ENCODE measurements around the gene RS1. TPM values are rescaled to one million over a fixed set of nuclear protein-coding genes. Genes with fewer than 3 reads are reported as not detected.

RS1 gene
- total and polyA plus RNA-seq, 9 of the 15 experiments (the other 6 are each of a cell fraction or from before 2014, with no cell fraction given), result not detected

DNA sequence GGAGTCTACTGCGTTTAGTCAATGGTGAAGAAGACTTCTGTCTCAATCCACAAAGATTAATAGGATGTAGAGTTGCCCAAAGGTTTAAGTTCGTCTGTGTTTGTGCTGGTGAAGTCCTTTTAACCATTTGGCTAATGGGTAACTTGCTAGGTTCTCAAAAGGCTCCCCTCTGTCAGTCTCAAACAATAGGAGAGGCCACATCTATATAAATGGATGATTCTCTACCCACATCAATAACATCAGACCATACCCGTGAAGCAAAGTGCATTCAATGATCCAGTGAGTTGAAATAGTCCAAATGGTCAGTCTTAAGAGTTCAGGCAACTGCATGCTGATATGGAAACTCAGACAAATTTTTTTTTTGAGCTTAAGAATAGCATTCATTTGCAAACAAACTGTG, 28.1 kb downstream of the RS1 start (continued):
- no peak for TF ChIP-seq PCBP1 (IDR thresholded peaks at IDR 0.05; ENCODE audit: low read depth, low read length, poor library complexity, severe bottlenecking)
- TF ChIP-seq, protein P1, sequence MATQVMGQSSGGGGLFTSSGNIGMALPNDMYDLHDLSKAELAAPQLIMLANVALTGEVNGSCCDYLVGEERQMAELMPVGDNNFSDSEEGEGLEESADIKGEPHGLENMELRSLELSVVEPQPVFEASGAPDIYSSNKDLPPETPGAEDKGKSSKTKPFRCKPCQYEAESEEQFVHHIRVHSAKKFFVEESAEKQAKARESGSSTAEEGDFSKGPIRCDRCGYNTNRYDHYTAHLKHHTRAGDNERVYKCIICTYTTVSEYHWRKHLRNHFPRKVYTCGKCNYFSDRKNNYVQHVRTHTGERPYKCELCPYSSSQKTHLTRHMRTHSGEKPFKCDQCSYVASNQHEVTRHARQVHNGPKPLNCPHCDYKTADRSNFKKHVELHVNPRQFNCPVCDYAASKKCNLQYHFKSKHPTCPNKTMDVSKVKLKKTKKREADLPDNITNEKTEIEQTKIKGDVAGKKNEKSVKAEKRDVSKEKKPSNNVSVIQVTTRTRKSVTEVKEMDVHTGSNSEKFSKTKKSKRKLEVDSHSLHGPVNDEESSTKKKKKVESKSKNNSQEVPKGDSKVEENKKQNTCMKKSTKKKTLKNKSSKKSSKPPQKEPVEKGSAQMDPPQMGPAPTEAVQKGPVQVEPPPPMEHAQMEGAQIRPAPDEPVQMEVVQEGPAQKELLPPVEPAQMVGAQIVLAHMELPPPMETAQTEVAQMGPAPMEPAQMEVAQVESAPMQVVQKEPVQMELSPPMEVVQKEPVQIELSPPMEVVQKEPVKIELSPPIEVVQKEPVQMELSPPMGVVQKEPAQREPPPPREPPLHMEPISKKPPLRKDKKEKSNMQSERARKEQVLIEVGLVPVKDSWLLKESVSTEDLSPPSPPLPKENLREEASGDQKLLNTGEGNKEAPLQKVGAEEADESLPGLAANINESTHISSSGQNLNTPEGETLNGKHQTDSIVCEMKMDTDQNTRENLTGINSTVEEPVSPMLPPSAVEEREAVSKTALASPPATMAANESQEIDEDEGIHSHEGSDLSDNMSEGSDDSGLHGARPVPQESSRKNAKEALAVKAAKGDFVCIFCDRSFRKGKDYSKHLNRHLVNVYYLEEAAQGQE (IDR thresholded peaks at IDR 0.05; ENCODE audit: borderline replicate concordance), result no peak
- TF ChIP-seq, protein P1 (CRISPR knock-in tag; IDR thresholded peaks at IDR 0.05; ENCODE audit: low read depth), result no peak
- TF ChIP-seq, protein P2, sequence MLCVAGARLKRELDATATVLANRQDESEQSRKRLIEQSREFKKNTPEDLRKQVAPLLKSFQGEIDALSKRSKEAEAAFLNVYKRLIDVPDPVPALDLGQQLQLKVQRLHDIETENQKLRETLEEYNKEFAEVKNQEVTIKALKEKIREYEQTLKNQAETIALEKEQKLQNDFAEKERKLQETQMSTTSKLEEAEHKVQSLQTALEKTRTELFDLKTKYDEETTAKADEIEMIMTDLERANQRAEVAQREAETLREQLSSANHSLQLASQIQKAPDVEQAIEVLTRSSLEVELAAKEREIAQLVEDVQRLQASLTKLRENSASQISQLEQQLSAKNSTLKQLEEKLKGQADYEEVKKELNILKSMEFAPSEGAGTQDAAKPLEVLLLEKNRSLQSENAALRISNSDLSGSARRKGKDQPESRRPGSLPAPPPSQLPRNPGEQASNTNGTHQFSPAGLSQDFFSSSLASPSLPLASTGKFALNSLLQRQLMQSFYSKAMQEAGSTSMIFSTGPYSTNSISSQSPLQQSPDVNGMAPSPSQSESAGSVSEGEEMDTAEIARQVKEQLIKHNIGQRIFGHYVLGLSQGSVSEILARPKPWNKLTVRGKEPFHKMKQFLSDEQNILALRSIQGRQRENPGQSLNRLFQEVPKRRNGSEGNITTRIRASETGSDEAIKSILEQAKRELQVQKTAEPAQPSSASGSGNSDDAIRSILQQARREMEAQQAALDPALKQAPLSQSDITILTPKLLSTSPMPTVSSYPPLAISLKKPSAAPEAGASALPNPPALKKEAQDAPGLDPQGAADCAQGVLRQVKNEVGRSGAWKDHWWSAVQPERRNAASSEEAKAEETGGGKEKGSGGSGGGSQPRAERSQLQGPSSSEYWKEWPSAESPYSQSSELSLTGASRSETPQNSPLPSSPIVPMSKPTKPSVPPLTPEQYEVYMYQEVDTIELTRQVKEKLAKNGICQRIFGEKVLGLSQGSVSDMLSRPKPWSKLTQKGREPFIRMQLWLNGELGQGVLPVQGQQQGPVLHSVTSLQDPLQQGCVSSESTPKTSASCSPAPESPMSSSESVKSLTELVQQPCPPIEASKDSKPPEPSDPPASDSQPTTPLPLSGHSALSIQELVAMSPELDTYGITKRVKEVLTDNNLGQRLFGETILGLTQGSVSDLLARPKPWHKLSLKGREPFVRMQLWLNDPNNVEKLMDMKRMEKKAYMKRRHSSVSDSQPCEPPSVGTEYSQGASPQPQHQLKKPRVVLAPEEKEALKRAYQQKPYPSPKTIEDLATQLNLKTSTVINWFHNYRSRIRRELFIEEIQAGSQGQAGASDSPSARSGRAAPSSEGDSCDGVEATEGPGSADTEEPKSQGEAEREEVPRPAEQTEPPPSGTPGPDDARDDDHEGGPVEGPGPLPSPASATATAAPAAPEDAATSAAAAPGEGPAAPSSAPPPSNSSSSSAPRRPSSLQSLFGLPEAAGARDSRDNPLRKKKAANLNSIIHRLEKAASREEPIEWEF (CRISPR knock-in tag; IDR thresholded peaks at IDR 0.05), result no peak
- TF ChIP-seq ZNF253 (CRISPR knock-in tag; conservative IDR thresholded peaks at IDR 0.05), result no peak

All from K562 (cell line).